PC-3 (cell line): ENCODE measurements around the gene RNF208.

Experiments used
- EZH2phosphoT487 ChIP-seq: fragments of 300-600 bp; sonication (generic); IDR thresholded peaks from 2 replicates; pipeline ENCODE4 v1.6.1; 2018; ENCODE audit warnings: mild to moderate bottlenecking, antibody characterized with exemption, low read length, borderline replicate concordance
- TF ChIP-seq, protein P1 (sequence below): fragments of 300-600 bp; sonication (generic); conservative IDR thresholded peaks from 2 replicates; pipeline ENCODE4 v1.5.1; 2017; ENCODE audit warnings: antibody characterized with exemption, low read depth, mild to moderate bottlenecking, low read length

GRCh38 chr9:137195525-137196220 lies 26.4 kb downstream of the RNF208 start:
- TF ChIP-seq, protein P1, sequence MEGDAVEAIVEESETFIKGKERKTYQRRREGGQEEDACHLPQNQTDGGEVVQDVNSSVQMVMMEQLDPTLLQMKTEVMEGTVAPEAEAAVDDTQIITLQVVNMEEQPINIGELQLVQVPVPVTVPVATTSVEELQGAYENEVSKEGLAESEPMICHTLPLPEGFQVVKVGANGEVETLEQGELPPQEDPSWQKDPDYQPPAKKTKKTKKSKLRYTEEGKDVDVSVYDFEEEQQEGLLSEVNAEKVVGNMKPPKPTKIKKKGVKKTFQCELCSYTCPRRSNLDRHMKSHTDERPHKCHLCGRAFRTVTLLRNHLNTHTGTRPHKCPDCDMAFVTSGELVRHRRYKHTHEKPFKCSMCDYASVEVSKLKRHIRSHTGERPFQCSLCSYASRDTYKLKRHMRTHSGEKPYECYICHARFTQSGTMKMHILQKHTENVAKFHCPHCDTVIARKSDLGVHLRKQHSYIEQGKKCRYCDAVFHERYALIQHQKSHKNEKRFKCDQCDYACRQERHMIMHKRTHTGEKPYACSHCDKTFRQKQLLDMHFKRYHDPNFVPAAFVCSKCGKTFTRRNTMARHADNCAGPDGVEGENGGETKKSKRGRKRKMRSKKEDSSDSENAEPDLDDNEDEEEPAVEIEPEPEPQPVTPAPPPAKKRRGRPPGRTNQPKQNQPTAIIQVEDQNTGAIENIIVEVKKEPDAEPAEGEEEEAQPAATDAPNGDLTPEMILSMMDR, result no peak
- TF ChIP-seq EZH2phosphoT487, result no peak
